ENCODE measurements around the gene MED29.

- TF ChIP-seq CTCF (conservative IDR thresholded peaks at IDR 0.05; ENCODE audit: low read depth, low read length) = no peak
- no peak for TF ChIP-seq EZH2 (IDR thresholded peaks at IDR 0.05; ENCODE audit: low read length, unreplicated experiment)
Observed at GRCh38 chr19:39417463-39418181, 26.4 kb downstream of the MED29 start.

All from PC-3 (cell line).